Erythroblast (primary cell): ENCODE results near the gene ZNF277.

Experiments
- DNase-seq, 2 experiments: peaks; one replicate each; lab custom pipeline; 2025; lab: John Stamatoyannopoulos, UW
- GATA1 ChIP-seq: IDR thresholded peaks from 2 replicates; pipeline ENCODE4 v1.6.1; 2011; ENCODE audit warnings: low read depth, mild to moderate bottlenecking, control low read depth, low read length, moderate library complexity
- POLR2A ChIP-seq: IDR thresholded peaks from 2 replicates; pipeline ENCODE4 v1.6.1; 2011; ENCODE audit warnings: mild to moderate bottlenecking, low read length

The ZNF277 gene

DNA sequence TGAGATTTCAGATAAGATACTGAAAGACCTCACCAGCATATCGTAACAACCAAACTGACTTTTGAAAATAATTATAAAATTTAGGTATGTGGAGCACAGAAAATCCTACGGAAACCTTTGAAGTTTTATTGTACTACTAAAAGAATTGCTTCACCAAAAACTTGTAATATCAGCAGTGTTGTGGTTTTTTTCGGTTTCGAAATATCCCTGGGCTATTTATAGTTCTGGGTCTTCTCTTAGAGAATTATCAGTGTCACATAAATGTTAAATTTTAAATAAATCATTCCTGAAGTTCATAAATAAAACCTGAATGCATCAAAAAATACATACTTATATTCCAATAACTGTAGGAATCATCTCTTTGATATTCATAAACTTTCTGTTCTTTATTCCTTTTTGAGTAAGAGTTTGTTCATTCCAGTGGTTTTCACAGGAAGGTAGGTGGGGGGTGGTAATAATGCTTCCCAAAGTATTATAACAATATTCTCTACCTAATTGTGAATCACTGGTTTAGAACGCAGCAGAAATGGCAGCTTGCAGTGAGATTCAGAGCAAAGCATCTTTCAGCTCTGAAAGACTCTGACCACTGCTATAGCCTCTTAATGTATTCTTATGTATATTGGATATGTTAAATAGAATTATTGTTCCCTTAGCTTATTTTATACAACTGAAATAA lies 60.2 kb downstream of the ZNF277 start:
- no peak for DNase-seq
- TF ChIP-seq GATA1: no peak
- TF ChIP-seq POLR2A: no peak

DNA sequence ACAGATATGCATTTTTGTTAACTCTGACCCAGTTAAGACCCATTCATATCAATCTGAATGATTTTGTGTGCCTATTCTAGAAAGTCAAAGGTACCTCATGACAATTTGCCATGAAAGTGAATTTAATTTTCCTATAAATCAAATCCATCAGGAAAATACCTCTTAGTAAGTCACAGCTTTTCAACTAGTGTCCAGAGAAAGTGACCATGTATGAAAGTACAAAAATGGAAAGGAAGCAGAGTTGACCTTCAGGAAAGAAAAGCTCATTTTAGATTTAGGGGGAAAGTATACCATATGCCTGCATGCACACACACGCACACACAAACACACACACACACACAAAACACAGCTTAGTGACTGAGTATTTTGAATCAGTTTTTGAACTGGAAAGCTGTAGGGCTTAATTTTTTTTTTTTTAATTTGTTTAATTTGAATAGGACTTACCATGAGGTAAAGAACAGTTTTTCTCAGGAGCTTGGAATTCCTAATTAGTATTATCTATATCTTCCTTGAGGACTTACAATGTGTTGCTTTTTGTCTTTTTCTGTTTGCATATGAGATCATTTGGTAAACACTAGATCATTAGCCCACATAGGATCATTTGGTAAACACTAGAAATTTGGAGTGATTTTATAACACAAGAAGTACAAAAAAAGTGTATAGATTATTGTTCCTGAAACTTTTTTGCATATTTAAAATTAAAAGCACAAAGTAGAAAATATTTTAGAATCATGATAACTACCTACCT lies 61.6 kb downstream of the ZNF277 start:
- no peak for DNase-seq
- TF ChIP-seq POLR2A (no peak), GATA1 (no peak)

GRCh38 chr7:112271162-112271561 lies 64.7 kb downstream of the ZNF277 start:
- no peak for DNase-seq
- TF ChIP-seq POLR2A: no peak
- no peak for TF ChIP-seq GATA1

DNA sequence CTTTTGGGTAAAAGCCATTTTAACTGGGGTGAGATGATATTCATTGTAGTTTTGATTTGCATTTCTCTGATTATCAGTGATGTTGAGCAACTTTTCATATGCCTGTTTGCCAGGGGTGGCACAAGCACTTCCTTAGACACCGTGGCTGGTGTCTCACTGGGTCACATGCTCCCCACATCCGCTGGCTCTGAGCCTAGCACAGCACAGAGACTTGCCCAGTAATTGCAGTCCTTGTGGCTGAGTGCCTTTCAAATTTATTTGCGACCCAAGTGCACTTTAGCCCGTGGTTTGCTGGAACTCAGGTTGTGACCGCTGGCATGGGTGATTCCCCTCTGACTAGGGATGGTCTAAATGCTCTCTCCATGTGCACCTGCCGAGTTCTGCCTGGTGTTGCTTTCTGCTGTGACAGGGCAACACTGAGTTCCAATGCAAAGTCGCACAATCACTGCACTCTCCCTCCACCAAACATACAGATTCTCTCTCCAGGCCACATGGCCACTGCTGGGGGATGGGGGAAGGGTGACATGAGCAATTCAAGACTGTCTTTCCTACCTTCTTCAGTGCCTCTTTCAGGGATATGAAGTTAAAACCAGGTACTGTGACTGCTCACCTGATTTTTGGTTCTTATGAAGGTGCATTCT lies 66.5 kb downstream of the ZNF277 start:
- DNase-seq: no peak
- TF ChIP-seq GATA1 (no peak), POLR2A (no peak)

DNA sequence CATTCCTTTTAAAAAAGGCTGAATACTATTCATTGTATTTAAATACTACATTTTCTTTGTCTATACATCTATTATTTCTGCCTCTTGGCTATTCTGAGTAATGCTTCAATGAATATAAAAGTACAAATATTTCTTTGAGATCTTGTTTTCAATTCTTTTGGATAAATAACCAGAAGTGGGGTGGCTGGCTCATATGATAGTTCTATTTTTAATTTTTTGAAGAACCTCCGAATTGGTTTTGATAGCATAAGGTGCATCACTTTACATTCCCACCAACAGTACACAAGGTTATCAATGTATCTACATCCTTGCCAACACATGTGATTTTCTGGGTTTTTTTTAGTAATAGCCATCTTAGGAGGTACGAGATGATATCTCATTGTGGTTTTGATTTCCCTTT lies 72.5 kb downstream of the ZNF277 start:
- TF ChIP-seq POLR2A: no peak
- no peak for TF ChIP-seq GATA1

DNA sequence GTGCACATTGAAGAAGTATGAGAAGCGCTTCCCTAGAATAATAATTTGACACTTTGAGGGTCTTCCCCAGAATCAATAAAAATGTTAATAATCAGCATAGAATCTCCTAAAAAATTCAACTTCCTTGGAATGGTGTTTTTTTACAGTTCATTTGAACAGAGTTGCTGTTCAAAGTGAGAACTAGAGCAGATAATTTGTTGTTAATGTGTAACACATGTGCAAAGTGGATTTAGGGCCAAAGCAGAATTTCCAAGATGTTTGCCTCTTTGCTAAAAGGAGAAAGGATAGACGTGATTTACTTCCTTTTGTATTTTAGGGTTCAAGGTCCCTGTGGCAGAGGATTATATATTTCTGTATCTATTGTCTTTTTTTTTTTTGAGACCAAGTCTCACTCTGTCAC lies 73.8 kb downstream of the ZNF277 start:
- DNase-seq: no peak
- TF ChIP-seq GATA1 (no peak), POLR2A (no peak)

More for the DNA sequence above, 72.5 kb downstream of the ZNF277 start:
- no peak for DNase-seq

GRCh38 chr7:112282476-112283188 lies 76.1 kb downstream of the ZNF277 start:
- no peak for DNase-seq
- TF ChIP-seq GATA1 (no peak), POLR2A (no peak)

- TF ChIP-seq GATA1: no peak
- TF ChIP-seq POLR2A: no peak
- DNase-seq: no peak
These were observed 77.0 kb downstream of the ZNF277 start for GRCh38 chr7:112283382-112283910.

DNA sequence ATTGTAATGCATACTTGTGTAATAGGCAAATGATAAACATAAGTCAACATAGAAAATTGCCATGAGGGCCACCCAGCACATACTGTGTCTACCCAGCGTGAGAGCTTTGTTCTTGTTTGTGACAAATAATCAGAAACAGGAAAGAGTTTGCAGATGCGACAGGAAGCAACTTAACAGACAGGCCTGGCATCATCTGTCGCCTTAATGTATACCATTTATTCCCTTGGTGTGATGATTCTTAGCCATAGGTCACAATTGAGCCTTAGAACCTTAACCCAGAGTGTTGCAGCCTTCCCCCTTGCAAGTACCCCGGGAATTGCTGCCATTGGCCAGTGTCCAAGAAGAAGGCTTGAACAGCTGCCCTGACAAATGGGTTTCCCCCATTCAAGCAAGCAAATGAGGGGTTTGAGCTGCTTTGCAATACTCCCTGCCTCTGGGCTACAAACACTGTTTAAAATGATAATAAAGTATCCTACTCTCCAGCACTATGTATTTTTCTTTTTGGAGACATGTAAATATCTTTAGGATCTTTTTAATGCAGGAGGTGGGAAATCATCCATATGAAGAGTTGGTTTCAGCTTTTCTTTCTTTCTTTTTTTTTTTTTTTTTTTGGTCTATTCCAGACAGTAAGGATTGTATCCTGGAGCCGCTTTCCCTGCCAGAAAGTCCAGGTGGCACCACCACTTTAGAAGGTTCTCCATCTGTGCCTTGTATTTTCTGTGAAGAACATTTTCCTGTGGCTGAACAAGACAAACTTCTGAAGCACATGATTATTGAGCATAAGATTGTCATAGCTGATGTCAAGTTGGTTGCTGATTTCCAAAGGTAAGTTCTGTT lies 80.0 kb downstream of the ZNF277 start:
- DNase-seq: no peak
- TF ChIP-seq GATA1: no peak
- TF ChIP-seq POLR2A: no peak

DNA sequence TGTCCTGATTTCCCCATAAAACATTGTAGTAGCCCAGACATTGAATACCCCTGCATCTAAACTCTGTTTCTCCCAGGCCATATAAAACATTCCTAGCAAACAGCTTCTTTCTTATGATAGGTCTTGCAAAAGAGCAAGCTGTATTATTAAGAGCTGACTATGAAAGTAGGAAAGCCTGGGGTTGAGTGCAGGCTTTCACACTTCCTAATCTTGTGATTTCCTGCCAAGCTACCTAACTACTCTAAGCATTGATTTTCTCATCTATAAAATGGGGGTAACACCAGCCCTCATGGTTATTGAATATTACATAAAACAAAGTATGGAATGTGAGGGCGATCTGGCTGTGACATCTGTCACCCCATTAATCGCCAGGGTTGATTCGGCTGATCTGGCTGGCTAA lies 81.8 kb downstream of the ZNF277 start:
- TF ChIP-seq POLR2A (no peak), GATA1 (no peak)

GRCh38 chr7:112290065-112290464 lies 83.6 kb downstream of the ZNF277 start:
- DNase-seq: no peak

More for the DNA sequence above, 81.8 kb downstream of the ZNF277 start:
- DNase-seq: no peak

GRCh38 chr7:112292162-112292561 lies 85.7 kb downstream of the ZNF277 start:
- TF ChIP-seq GATA1: no peak

More at GRCh38 chr7:112290065-112290464, 83.6 kb downstream of the ZNF277 start:
- TF ChIP-seq POLR2A (no peak), GATA1 (no peak)

More at GRCh38 chr7:112292162-112292561, 85.7 kb downstream of the ZNF277 start:
- no peak for DNase-seq
